A549 (cell line): ENCODE measurements around the gene PPCDC.

Experiments used
- CTCF ChIP-seq: fragments of >200 bp; sonication (Bioruptor Twin); formaldehyde crosslinking; IDR thresholded peaks from 3 replicates; pipeline ENCODE4 v1.5.1; 2016
- KDM5A ChIP-seq: fragments of 200-600 bp; sonication (generic); IDR thresholded peaks from 2 replicates; pipeline ENCODE4 v1.6.1; 2016; ENCODE audit warnings: antibody characterized with exemption, mild to moderate bottlenecking
- MAX ChIP-seq: IDR thresholded peaks from 2 replicates; pipeline ENCODE4 v1.6.1; 2012

DNA sequence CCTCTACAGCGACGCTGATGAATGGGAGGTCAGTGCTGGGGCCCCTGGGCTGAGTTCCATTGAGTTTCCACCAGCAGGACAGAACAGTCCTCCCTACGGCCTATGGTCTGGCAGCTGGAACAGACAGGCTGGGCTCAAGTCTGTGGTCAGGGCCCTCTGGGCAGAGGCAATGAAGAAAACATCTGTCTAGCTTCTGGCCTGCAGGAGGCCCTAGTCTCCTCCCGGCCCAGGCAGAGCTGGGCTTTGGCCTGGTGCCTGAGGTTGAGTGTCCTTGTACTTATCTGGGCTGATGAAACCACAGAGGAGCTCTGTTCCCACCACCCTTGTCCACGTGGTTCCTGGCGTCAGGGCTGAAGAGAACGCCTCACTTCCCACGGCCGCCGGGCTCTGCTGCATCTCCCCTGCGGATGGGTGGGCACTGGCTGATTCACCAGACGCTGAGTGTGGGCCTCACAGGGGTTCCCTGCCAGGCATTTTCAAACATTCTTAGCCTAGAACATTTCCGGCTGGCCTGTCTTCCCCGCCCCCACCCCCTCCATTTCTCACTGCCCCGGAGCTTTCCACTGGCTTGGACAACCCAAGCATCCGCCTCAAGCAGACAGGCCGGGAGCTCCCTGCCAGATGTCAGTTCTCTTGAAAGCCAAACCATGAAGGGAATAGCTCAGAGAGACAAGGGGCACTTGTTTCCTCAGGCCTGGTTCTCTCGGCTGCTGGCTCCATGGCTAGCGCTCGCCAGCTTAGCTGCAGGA is 20.3 kb downstream of the PPCDC start:
- TF ChIP-seq KDM5A, result no peak
- no peak for TF ChIP-seq MAX
- TF ChIP-seq CTCF, result no peak
